Mucosa of rectum (tissue), 2 donors: ENCODE measurements around the gene CCHCR1.

Source experiments
- H3K27ac ChIP-seq, 2 donors: one replicate each; pipeline ENCODE4 v1.7.0; 2013; ENCODE audit warnings: inconsistent platforms in 2 of 2, low read depth in 2 of 2, low read length in 2 of 2
- H3K27me3 ChIP-seq, 2 donors: one replicate each; pipeline ENCODE4 v1.7.0; 2013; ENCODE audit warnings: low read length in 2 of 2; ENCODE audit not compliant: control insufficient read depth in 2 of 2, insufficient read depth in 2 of 2
- H3K36me3 ChIP-seq, 2 donors: one replicate each; pipeline ENCODE4 v1.7.0; 2013; ENCODE audit warnings: low read length in 2 of 2; ENCODE audit not compliant: control insufficient read depth in 2 of 2, insufficient read depth in 2 of 2
- H3K4me1 ChIP-seq, 2 donors: one replicate each; pipeline ENCODE4 v1.7.0; 2013; ENCODE audit warnings: low read length in 2 of 2, mild to moderate bottlenecking in 1 of 2; ENCODE audit not compliant: control insufficient read depth in 2 of 2, insufficient read depth in 2 of 2
- H3K4me3 ChIP-seq, 2 donors: one replicate each; pipeline ENCODE4 v1.7.0; 2013; ENCODE audit warnings: low read length in 2 of 2
- H3K9ac ChIP-seq, 2 donors: one replicate each; pipeline ENCODE4 v1.7.0; 2013; ENCODE audit warnings: low read length in 2 of 2, low read depth in 1 of 2, mild to moderate bottlenecking in 1 of 2
- H3K9me3 ChIP-seq, 2 donors: one replicate each; pipeline ENCODE4 v1.7.0; 2013; ENCODE audit warnings: low read length in 2 of 2; ENCODE audit not compliant: control insufficient read depth in 2 of 2
- donor health status: healthy.
- donor health status: Normal muscosa, but diverticular disease.

Gene CCHCR1

GRCh38 chr6:31131595-31131994 is 26.0 kb downstream of the CCHCR1 start:
- Histone ChIP-seq H3K9ac (no peak overlapping the region), H3K27ac (no peak overlapping the region), H3K4me3 (no peak overlapping the region), H3K4me1 (peaks cover 2 to 5% of the 10 kb centered on the region in 2 donors), H3K36me3 (no peaks in the 10 kb centered on the region), H3K9me3 (no peaks in the 10 kb centered on the region), H3K27me3 (no peaks in the 10 kb centered on the region)

- H3K9me3 ChIP-seq, result no peaks in the 10 kb centered on the region
- H3K4me1 ChIP-seq, result peaks cover 3 to 6% of the 10 kb centered on the region in 2 donors
- no peak overlapping the region for H3K4me3 ChIP-seq
- no peaks in the 10 kb centered on the region for H3K27me3 ChIP-seq
- H3K36me3 ChIP-seq, result no peaks in the 10 kb centered on the region
- no peak overlapping the region for H3K27ac ChIP-seq
- no peak overlapping the region for H3K9ac ChIP-seq
Observed at GRCh38 chr6:31130751-31131150, 26.9 kb downstream of the CCHCR1 start.

DNA sequence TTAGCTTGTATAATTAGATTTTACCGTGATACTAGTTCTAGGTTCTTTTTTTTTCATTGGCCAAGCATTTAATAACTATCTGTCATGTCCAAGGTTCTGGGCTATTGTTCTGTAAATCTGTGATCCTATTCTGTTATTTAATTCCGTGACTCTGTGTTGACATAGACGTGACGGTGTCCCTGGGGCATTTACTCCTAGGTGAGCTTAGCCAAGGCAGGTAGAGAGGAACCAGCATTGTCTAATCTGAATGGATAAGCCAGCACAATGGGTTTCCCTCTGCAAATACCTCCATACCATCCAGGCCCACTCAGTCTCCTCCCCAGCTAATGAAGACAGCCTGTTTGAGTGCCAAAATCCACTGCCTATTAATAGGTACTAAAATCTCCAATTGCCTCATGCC is 28.5 kb downstream of the CCHCR1 start:
- H3K36me3 ChIP-seq, result no peaks in the 10 kb centered on the region
- H3K27me3 ChIP-seq, result no peaks in the 10 kb centered on the region
- H3K9ac ChIP-seq, result no peak overlapping the region
- no peak overlapping the region for H3K27ac ChIP-seq
- H3K4me1 ChIP-seq, result peaks cover 3 to 6% of the 10 kb centered on the region in 2 donors
- no peak overlapping the region for H3K4me3 ChIP-seq
- H3K9me3 ChIP-seq, result no peaks in the 10 kb centered on the region

DNA sequence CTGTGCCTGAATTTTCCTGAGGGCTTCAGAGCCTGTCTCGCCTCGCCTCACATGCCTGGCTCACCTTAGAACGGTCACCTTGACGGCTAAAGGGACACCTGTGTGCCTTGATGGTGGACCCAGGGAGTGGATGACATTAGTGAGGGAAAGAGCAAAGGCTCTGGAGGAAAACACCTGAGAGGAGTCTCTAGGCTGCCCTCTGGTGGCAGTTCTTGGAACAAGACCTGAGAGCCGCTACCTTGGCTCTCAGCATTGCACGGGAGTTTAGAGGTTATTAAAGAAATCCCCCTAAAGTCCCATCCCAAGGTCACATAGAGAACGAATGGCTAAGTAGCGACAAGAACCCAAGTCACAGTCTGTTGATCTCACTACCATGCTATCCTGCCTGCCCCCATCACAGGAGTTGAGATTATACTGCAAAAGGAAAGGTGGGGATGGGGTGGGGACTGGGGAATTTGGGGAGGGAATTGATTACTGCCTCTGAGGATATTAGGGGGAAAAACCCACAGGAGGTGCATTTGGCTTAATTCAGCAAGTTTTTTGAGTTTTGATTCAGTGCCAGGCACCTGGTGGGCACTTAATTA is 29.4 kb downstream of the CCHCR1 start:
- no peak overlapping the region for H3K9ac ChIP-seq
- H3K27me3 ChIP-seq, result no peaks in the 10 kb centered on the region
- H3K27ac ChIP-seq, result no peak overlapping the region
- H3K4me1 ChIP-seq, result peaks cover 3 to 7% of the 10 kb centered on the region in 2 donors
- H3K4me3 ChIP-seq, result no peak overlapping the region
- H3K36me3 ChIP-seq, result no peaks in the 10 kb centered on the region
- H3K9me3 ChIP-seq, result no peaks in the 10 kb centered on the region

DNA sequence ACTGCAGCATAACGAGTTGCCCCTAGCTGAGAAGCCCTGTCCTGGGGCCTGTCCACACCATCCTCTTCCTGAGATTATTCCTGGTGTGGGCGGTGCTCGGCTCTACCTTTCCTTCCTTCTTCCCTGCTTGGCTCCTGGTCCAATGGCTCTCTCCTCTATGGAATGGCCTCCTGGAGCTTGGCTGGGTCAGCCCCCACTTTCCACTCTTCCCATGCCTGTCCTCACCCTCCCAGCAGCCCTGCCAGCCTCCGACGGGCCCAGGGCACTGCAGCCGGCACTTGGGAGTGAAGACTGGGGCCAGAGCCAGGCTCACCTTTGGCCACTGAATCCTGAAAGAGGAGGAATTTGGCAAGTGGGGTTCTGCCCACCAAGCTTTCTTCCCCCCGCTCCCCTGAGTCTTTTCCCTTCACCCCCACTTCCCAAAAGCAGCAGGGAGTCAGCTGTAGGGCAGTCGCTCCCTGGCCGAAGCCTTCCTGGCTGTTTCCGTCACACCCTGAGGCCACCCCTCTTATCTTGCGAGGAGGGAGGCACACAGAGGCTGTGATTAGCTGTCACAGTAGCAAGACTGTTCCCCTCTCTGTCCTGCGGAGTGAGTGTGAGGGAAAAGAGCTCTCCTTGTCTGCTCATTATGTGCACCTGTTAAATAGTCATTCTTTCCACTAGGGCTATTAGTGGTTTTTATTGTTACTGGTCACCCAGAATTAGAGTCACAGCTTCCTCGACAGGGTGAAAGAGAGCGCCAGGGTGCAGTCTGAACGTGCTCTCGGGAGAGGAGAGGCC is 31.0 kb downstream of the CCHCR1 start:
- H3K4me1 ChIP-seq, result peaks cover 3 to 13% of the 10 kb centered on the region in 2 donors
- H3K9me3 ChIP-seq, result no peaks in the 10 kb centered on the region
- no peak overlapping the region for H3K27ac ChIP-seq
- H3K4me3 ChIP-seq, result no peak overlapping the region
- no peaks in the 10 kb centered on the region for H3K36me3 ChIP-seq
- H3K9ac ChIP-seq, result no peak overlapping the region
- no peaks in the 10 kb centered on the region for H3K27me3 ChIP-seq

GRCh38 chr6:31125586-31126363 is 31.8 kb downstream of the CCHCR1 start:
- Histone ChIP-seq H3K9me3 (no peaks in the 10 kb centered on the region), H3K36me3 (no peaks in the 10 kb centered on the region), H3K27ac (no peak overlapping the region), H3K9ac (no peak overlapping the region), H3K4me3 (no peak overlapping the region), H3K4me1 (peaks cover 3 to 13% of the 10 kb centered on the region in 2 donors), H3K27me3 (no peaks in the 10 kb centered on the region)

- Histone ChIP-seq H3K4me1 (peaks cover 3 to 13% of the 10 kb centered on the region in 2 donors), H3K27ac (no peak overlapping the region), H3K9me3 (no peaks in the 10 kb centered on the region), H3K9ac (no peak overlapping the region), H3K27me3 (no peaks in the 10 kb centered on the region), H3K4me3 (no peak overlapping the region), H3K36me3 (no peaks in the 10 kb centered on the region)
Observed at GRCh38 chr6:31125162-31125561, 32.4 kb downstream of the CCHCR1 start.

DNA sequence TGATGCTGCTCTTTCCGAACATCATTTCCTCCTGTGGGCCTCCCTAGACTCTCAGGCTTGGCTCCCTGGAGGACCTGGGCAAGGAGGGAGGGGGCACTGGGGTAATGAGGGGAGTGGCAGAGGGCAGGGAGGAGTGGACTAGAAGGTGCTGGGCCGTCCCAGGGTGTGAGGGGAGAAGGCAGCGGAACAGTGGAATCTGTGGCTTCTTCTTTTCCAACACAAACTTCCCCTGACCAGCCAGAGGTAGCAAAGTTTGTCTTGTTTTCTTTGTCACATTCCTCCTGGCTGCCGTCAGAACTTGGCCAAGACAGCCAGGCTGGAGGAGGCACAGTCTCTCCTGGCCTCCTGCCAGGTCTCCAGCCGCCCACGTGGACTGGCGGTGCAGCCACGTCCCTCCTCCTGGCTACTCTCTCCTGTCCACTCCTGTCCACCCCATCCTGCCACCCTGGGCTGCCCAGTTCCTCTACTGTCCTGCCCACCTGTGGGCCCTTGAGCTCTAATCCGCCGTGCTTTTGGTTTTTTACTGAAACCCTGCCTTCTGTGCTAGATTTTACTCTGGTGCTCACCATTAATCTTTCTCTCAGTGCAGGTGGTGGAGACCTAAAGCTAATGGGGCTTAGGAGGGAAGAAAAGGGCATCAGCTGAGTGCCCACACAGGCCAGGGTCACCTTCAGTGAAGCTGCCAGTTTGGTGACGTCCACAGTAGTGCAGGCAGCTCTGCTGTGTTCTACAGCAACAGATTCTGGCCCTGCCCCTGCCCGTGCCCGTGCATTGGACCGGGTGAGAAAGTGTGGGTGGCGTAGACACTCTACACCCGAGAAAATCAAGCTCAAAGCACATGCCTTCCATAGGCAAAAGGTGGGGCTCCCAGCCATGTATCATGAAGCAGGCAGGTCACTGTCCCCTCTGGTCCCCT is 34.6 kb downstream of the CCHCR1 start:
- Histone ChIP-seq H3K9ac (no peak overlapping the region), H3K27me3 (peaks cover 0 to 3% of the 10 kb centered on the region in 2 donors), H3K4me3 (no peak overlapping the region), H3K27ac (peak overlapping the region in 1 of 2 donors; percentile 16), H3K36me3 (no peaks in the 10 kb centered on the region), H3K4me1 (peaks cover 3 to 13% of the 10 kb centered on the region in 2 donors), H3K9me3 (no peaks in the 10 kb centered on the region)

DNA sequence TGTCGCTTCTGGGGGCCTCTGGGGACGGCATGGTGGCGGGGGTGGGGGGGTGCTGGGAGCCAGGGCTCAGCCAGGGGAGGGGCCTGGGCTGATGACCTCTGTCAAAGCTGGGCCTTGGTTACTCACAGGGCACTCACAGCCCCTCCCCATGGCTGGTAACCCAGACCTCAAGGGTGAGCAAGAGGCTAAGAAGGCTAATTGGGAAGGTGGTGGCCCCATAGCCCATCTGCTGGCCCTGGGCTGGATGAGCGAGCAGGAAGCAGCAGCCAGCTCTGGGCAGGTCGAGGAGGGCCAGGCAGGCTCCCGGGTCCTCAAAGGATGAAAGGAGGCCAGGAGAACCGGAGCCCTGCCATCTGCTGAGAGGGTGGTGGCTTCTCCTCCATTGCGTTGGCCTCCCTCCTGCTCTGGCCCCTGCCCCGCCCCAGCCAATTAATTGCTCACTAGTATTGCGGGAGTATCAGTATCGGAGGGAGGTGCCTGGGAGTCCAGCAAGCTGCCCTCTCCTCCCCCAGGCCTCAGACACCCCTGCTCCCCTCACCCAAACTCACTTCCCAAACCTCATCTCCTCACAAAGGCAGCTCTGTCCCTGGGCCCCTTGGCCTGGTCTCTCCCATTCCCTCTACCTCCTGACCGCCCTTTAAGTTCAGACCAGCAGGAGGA is 36.3 kb downstream of the CCHCR1 start:
- Histone ChIP-seq H3K9me3 (no peaks in the 10 kb centered on the region), H3K9ac (no peak overlapping the region), H3K36me3 (no peaks in the 10 kb centered on the region), H3K4me1 (peaks cover 0 to 8% of the 10 kb centered on the region in 2 donors), H3K27ac (no peak overlapping the region), H3K4me3 (no peak overlapping the region), H3K27me3 (peaks cover 0 to 3% of the 10 kb centered on the region in 2 donors)
